AG09309 (cell line): Measurements from ENCODE around the gene ENTREP3.

Experiments used
- DNase-seq: peaks from one replicate; pipeline ENCODE4 v3.0.0-alpha.2; 2010; ENCODE audit warnings: low read depth
- H3K4me3 ChIP-seq: 2 replicates; pipeline ENCODE4 v1.5.1; 2011; ENCODE audit warnings: mild to moderate bottlenecking, low read depth, low read length, moderate library complexity; ENCODE audit not compliant: control insufficient read depth
- TF ChIP-seq, protein P1 (sequence below): IDR thresholded peaks from 2 replicates; pipeline ENCODE4 v1.5.1; 2011; ENCODE audit warnings: mild to moderate bottlenecking, low read depth, low read length, inconsistent platforms; ENCODE audit not compliant: insufficient read depth, control insufficient read depth; ENCODE audit errors: missing control alignments

Gene ENTREP3

DNA sequence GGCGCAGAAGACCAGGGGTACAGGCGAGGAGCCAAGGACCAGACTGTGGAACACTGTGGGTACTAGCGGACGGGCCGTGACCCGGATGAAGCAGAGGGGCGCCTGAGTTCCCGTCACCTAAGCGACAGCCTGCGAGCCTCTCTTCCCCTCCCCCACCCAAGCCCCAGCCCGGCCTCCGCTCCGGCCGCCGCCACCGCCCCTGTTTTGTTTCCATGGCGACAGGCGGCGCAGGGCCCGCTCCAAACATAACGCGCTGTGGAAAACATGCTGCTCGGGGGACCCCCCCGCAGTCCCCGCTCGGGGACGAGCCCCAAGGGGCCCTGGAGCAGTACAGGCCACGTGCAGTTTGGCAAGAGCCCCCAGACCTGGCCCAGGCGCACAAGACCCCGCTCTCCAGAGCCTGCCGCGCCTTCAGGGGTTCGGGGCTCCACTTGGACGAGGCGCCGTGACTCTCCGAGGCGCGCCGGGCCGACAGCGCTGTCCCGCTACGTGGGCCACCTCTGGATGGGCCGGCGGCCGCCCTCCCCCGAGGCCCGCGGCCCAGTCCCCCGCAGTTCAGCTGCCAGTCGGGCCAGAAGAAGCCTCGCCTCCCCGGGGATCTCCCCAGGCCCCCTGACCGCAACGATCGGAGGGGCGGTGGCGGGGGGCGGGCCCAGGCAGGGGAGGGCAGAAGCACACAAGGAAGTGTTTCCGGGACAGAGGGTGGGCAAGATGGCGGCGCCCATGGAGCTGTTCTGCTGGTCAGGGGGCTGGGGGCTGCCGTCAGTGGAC, 46.6 kb downstream of the ENTREP3 start, which contains the start of gene MTX1:
Gene MTX1 (plus strand): TSS at position 155 of the 771 bp plus-strand sequence. CDS start 110 bp downstream, at position 265.
- H3K4me3 ChIP-seq: peak within 1 kb of the TSS; percentile 83
- TF ChIP-seq, protein P1, sequence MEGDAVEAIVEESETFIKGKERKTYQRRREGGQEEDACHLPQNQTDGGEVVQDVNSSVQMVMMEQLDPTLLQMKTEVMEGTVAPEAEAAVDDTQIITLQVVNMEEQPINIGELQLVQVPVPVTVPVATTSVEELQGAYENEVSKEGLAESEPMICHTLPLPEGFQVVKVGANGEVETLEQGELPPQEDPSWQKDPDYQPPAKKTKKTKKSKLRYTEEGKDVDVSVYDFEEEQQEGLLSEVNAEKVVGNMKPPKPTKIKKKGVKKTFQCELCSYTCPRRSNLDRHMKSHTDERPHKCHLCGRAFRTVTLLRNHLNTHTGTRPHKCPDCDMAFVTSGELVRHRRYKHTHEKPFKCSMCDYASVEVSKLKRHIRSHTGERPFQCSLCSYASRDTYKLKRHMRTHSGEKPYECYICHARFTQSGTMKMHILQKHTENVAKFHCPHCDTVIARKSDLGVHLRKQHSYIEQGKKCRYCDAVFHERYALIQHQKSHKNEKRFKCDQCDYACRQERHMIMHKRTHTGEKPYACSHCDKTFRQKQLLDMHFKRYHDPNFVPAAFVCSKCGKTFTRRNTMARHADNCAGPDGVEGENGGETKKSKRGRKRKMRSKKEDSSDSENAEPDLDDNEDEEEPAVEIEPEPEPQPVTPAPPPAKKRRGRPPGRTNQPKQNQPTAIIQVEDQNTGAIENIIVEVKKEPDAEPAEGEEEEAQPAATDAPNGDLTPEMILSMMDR: no peak
- no peak for DNase-seq

DNA sequence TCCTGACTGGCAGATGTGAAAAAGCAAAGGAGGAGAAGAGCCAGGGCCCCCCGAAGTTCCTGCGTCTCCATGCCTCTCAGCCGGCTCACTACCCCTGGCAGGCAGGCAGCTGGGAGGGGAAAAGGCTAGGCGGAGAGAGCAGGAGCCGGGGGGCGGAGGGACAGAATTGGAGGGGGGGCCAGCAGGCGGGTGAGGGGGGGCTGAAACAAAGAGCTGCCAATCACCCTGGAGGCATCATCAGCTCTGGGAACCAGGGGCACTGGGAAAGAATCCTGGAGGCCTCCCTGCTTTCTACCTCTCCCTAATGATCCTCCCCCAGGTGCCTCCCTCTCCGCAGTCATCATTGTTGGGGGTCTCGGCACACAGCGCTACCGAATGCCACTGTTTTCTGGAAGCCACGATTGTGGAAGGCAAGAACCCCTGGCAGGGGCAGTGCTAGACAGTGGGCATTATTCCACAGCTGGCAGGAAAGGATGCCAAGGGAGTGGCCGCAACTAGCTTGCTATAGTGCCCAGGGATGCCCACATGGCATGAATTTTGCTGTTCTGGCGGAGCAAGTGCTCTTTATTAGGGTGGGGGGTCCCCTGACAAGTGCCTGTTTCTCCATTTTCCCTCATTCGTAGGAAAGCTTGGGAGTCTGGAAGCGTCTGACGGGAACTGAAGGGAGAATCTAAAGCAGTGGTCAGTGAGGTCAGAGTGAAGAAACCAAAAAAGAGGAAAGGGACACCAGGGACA, 47.3 kb downstream of the ENTREP3 start, which contains the start of gene THBS3:
Gene THBS3 (minus strand): TSS at position 92 of the 735 bp plus-strand sequence. CDS start 21 bp downstream, at position 71.
- TF ChIP-seq, protein P1: no peak
- H3K4me3 ChIP-seq: peak within 1 kb of the TSS; percentile 83
- no peak for DNase-seq

DNA sequence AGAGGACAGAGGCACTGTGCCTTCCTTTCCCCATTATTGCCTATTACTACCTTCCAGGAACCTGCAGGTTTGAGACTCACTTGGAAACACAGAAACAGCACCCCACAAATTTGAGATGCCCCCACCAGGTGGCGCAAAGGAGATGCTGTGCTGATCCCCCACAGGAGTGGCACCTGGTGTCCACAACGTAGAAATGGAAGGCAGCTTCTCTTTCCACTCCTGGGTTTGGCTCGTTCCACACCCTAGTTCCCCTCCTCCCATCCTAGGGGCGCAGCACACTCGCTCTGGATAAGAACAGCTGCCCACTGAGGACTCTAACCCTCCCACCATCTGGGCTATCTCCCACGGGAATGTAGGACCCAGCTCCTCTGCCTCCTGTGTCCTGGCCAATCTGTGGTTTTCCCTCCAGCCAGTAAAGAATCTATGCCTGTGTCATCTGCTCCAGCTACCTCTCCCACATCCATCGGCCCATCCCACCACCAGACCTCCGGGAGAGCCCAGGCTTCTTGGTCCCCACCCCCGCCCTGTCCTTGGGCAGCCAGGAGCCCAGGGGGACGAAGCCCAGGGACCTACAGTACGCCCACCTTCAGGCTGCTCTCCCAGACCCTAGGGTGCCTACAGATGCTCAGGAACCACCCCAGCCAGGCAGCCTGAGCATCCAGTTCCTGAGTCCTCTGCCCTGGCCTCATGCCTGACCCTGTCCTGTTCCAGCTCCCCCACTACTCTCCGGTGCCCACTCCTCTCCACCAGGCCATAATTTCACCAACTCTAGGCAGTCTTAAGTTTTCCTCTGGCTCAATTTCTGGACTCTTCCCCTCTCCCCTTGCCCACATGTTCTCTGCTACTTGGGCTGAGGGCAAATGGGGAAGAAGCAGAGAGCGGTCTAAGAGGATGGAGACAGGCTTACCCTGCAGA, 48.1 kb downstream of the ENTREP3 start:
- DNase-seq: no peak
- TF ChIP-seq, protein P1: peak; percentile 92
- peak overlapping the region; percentile 83 for H3K4me3 ChIP-seq

DNA sequence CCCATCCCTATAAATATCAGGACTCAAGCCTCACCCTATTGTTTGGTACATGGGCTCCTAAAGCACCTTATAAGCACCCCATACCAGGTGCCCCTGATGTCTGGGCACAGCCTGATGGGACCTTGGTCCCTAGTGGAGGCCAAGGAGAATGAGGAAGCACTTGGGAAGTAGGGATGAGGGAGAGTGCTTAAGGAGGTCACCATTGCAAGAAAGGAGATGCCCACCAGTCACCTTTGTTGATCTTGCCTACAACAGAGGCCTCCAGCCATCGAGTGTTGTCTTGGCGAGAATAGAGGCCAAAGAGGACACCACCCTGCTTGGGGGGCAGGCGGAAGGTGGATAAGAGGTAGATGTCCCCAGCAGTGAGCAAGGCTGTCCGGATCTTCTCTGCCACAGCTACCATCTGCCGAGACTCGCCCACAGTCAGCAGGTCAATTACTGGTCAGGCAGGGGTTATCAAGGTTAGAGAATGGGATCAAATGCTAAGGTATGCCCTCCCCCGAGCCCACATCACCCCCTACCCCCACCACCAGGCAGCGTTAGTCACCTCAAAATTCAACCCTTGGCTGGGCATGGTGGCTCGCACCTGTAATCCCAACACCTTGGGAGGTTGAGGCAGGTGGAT, 49.2 kb downstream of the ENTREP3 start:
- DNase-seq: no peak
- H3K4me3 ChIP-seq: no peak overlapping the region
- TF ChIP-seq, protein P1: no peak

DNA sequence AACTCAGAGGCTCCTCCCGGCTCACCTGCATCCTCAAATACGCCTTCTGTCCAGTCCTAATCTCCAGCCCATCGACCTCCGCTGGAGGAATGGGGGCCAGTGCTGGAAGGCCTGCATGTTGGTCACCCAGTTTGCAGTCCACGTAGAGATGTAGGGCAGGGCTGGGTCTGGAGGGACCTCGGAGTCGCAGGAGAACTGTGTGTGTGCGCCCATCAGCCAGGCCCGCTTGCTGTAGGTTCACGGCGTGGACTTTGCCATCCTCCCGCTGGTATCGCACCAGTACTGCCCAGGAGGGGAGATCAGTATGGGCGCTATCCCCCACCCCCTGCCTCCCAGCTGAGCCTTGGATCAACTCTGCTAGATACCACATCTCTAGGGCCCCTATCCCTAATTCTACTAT, 50.2 kb downstream of the ENTREP3 start:
- TF ChIP-seq, protein P1: no peak
- H3K4me3 ChIP-seq: no peak overlapping the region
- no peak for DNase-seq
